Gastrocnemius medialis (tissue), 4 donors: ENCODE measurements around the gene KLC1.

Experiments used
- CTCF ChIP-seq, 5 experiments: fragments of 450-650 bp in 3 of 5; fragments of 200-600 bp in 2 of 5; sonication (generic) in 2 of 5; IDR thresholded peaks in 4 of 5; conservative IDR thresholded peaks in 1 of 5; 1 replicate in 4 of 5; 2 replicates in 1 of 5; pipeline ENCODE4 v1.5.1; 2016 to 2019; ENCODE audit warnings: antibody characterized with exemption in 5 of 5, mild to moderate bottlenecking in 3 of 5, moderate library complexity in 3 of 5
- POLR2A ChIP-seq, 2 donors: fragments of 450-650 bp; IDR thresholded peaks; one replicate each; pipeline ENCODE4 v1.6.1; 2017; ENCODE audit warnings: antibody characterized with exemption in 2 of 2, mild to moderate bottlenecking in 2 of 2, moderate library complexity in 2 of 2

DNA sequence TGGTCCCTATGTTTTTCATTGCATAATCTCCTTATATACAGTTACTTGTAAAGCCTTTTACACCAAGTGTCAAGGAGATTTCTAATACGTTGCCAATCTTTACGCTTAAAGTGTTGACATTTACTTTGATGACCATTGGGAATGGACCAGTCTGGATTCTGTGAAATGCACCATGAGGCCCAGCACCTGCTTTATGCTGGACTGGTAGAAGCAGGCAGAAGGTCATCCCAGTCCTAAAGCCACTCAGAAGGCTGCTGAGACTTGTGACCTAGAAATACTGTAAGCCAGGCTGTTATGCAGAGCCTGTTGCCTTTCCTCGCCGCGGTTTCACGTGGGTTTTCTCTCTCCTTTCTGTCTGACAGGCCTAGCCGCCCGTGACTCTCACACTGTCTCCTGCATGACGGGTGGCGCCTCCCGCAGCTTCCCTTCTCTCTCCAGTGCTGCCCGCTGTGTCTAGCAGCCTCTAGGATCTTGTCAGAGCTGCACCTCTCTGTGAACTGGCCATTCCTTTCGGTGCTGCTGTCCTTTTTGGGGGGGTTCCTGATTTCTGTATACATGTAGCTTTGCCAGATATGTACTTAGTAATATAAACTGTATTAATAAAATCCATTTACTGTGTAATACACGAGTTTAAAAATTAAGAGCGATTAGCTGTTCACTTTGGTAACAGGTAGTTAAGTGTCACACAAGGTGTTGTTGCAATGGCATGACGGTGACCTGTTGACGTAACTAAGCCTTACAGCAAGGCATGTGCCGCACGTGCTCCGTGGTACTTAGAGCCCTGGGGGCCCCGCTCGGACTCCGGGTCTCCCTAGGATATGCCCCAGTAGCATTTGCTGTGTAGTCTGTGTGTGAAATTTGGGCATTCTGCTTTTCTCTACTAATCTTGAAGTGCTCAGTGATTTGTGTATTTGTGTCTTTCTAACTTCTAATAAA lies 56.5 kb downstream of the KLC1 start:
- TF ChIP-seq CTCF (IDR thresholded peaks at IDR 0.05 in 4 of 5, conservative IDR thresholded peaks at IDR 0.05 in 1 of 5) (no peak), POLR2A (IDR thresholded peaks at IDR 0.05) (no peak)
